Tibial nerve (tissue), 4 donors: ENCODE results near the gene SNRNP70. TPM values are rescaled to one million over a fixed set of nuclear protein-coding genes. Genes with fewer than 3 reads are reported as not detected.

Experiments
- DNase-seq, 2 donors: peaks; one replicate each; pipeline ENCODE4 v3.0.0-alpha.2; 2019; ENCODE audit warnings: low spot score in 2 of 2
- H3K27ac ChIP-seq, 4 donors: fragments of 200-600 bp; sonication (generic) in 3 of 4; one replicate each; pipeline ENCODE4 v1.5.1; 2017 to 2019; ENCODE audit warnings: mild to moderate bottlenecking in 1 of 4
- H3K27me3 ChIP-seq, 2 donors: fragments of 200-600 bp; sonication (generic) in 1 of 2; one replicate each; pipeline versions ENCODE4 v1.5.1 to v1.6.0; 2017 to 2019
- H3K36me3 ChIP-seq, 3 donors: fragments of 200-600 bp; sonication (generic); one replicate each; pipeline ENCODE4 v1.5.1; 2018 to 2019
- H3K4me1 ChIP-seq, 4 donors: fragments of 200-600 bp; sonication (generic) in 3 of 4; one replicate each; pipeline ENCODE4 v1.5.1; 2017 to 2019
- H3K4me3 ChIP-seq, 4 donors: fragments of 200-600 bp; sonication (generic) in 3 of 4; one replicate each; pipeline ENCODE4 v1.5.1; 2017 to 2019; ENCODE audit warnings: mild to moderate bottlenecking in 1 of 4, moderate library complexity in 1 of 4
- H3K9me3 ChIP-seq, 4 donors: fragments of 200-600 bp; sonication (generic) in 3 of 4; one replicate each; pipeline ENCODE4 v1.5.1; 2017 to 2019
- EP300 ChIP-seq, 2 donors: sonication (generic); formaldehyde crosslinking; IDR thresholded peaks; one replicate each; pipeline ENCODE4 v1.6.1; 2017; ENCODE audit warnings: antibody characterized with exemption in 2 of 2, mild to moderate bottlenecking in 1 of 2
- POLR2A ChIP-seq, 2 donors: fragments of 450-650 bp; IDR thresholded peaks; one replicate each; pipeline ENCODE4 v1.6.1; 2017; ENCODE audit warnings: antibody characterized with exemption in 2 of 2, mild to moderate bottlenecking in 2 of 2, moderate library complexity in 2 of 2
- WGBS, 2 donors: methylation state at CpG; one replicate each; pipeline ENCODE4 v1.1.5; 2018; 5-methylcytosine and 5-hydroxymethylcytosine counted together
- total RNA-seq, 4 donors: library from RNA; depleted of rRNA; stranded (reverse); fragments of >200 nt; gene quantifications; one replicate each; pipeline ENCODE4 v1.1.0, GENCODE V29; 2016
- TF ChIP-seq, protein P1 (sequence below), 5 experiments: fragments of 200-600 bp in 3 of 5; fragments of 450-650 bp in 2 of 5; sonication (generic) in 3 of 5; IDR thresholded peaks; one replicate each; pipeline ENCODE4 v1.5.1; 2016 to 2019; ENCODE audit warnings: antibody characterized with exemption in 5 of 5, mild to moderate bottlenecking in 3 of 5, moderate library complexity in 2 of 5

SNRNP70 gene
- total RNA-seq, 4 donors from 2014 or later = 286 to 444 (median 400) TPM

DNA sequence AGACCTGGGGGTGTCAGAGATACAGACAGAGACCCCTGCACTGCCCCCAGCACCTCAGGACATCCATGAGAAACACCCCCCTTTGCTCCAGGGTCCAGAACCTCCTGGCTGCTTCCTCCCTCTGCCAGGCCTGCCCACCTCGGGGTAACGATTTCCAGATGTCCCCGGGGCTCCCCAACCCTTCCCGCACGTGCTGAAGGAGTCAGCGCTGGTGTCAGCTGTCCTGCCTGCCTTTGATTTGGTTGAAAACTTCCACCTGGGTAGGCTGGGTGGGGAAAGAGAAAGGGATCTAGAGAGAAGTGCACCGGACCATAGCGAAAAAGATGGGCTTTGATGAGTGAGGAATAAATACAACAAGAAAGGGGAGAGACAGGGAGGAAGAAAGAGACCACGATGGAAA is 26.2 kb upstream of the SNRNP70 start:
- Histone ChIP-seq H3K4me3 (no peak overlapping the region), H3K9me3 (no peaks in the 10 kb centered on the region), H3K27me3 (peaks cover 0 to 78% of the 10 kb centered on the region in 2 donors), H3K27ac (no peak overlapping the region), H3K36me3 (no peaks in the 10 kb centered on the region), H3K4me1 (peaks cover 0 to 27% (median 14%) of the 10 kb centered on the region in 4 donors)
- 53 to 57% methylated on average over 9 of the region's 9 CpGs for WGBS, 2 donors
- no peak for DNase-seq
- TF ChIP-seq EP300 (IDR thresholded peaks at IDR 0.05) = no peak
- no peak for TF ChIP-seq POLR2A (IDR thresholded peaks at IDR 0.05)
- TF ChIP-seq, protein P1, sequence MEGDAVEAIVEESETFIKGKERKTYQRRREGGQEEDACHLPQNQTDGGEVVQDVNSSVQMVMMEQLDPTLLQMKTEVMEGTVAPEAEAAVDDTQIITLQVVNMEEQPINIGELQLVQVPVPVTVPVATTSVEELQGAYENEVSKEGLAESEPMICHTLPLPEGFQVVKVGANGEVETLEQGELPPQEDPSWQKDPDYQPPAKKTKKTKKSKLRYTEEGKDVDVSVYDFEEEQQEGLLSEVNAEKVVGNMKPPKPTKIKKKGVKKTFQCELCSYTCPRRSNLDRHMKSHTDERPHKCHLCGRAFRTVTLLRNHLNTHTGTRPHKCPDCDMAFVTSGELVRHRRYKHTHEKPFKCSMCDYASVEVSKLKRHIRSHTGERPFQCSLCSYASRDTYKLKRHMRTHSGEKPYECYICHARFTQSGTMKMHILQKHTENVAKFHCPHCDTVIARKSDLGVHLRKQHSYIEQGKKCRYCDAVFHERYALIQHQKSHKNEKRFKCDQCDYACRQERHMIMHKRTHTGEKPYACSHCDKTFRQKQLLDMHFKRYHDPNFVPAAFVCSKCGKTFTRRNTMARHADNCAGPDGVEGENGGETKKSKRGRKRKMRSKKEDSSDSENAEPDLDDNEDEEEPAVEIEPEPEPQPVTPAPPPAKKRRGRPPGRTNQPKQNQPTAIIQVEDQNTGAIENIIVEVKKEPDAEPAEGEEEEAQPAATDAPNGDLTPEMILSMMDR (IDR thresholded peaks at IDR 0.05) = no peak

DNA sequence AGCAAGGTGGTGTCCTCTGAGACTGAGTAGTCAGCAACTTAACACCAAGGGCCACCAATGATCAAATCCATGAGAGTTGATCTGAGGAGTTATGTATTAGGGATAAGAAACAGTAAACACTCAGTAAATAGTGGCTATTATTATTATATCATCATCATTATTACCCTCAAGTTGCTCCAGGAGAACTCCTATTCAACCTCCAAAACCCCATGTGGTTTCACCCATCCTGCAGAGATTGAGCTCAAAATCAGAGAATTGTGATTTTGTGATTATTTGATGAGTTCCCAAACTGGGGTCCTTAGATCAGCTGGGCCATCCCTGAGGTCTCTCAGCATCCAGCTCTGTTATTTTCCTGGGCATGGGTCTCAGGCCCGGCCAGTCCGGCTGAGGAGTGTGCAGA is 24.3 kb upstream of the SNRNP70 start:
- no peak for DNase-seq
- Histone ChIP-seq H3K4me1 (peaks cover 0 to 35% (median 20%) of the 10 kb centered on the region in 4 donors), H3K36me3 (no peaks in the 10 kb centered on the region), H3K27me3 (peaks cover 2 to 90% of the 10 kb centered on the region in 2 donors), H3K9me3 (no peaks in the 10 kb centered on the region), H3K4me3 (no peak overlapping the region), H3K27ac (no peak overlapping the region)
- 94 to 96% methylated on average over 2 of the region's 2 CpGs for WGBS, 2 donors
- TF ChIP-seq EP300 (IDR thresholded peaks at IDR 0.05) (no peak), POLR2A (IDR thresholded peaks at IDR 0.05) (no peak)
- TF ChIP-seq, protein P1 (IDR thresholded peaks at IDR 0.05) = no peak

DNA sequence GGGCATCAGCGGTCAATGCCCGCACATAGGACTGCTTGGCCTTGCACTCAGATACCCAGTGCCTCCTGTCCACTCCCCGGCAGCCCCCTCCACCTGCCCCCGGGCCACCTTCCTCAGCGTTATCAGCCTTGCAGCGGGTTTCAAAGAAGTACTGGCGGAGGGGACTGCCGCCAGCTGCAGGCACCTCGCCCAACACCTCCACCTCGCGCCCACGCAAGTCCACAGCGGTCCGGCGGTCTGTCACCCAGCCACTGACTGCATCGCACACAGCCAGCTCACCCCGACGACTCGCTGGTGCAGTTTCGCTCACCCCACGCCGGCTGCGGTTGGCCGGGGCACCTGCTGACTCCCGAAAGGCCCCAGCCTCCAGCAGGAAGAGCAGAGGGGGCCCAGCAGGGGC is 23.8 kb upstream of the SNRNP70 start:
- TF ChIP-seq EP300 (IDR thresholded peaks at IDR 0.05) = no peak
- TF ChIP-seq, protein P1 (IDR thresholded peaks at IDR 0.05) = no peak
- Histone ChIP-seq H3K27ac (no peak overlapping the region), H3K9me3 (no peaks in the 10 kb centered on the region), H3K27me3 (peaks cover 2 to 90% of the 10 kb centered on the region in 2 donors), H3K4me1 (peaks cover 0 to 30% (median 19%) of the 10 kb centered on the region in 4 donors), H3K36me3 (no peaks in the 10 kb centered on the region), H3K4me3 (no peak overlapping the region)
- no peak for DNase-seq
- 73 to 75% methylated on average over 23 to 25 of the region's 25 CpGs for WGBS, 2 donors

DNA sequence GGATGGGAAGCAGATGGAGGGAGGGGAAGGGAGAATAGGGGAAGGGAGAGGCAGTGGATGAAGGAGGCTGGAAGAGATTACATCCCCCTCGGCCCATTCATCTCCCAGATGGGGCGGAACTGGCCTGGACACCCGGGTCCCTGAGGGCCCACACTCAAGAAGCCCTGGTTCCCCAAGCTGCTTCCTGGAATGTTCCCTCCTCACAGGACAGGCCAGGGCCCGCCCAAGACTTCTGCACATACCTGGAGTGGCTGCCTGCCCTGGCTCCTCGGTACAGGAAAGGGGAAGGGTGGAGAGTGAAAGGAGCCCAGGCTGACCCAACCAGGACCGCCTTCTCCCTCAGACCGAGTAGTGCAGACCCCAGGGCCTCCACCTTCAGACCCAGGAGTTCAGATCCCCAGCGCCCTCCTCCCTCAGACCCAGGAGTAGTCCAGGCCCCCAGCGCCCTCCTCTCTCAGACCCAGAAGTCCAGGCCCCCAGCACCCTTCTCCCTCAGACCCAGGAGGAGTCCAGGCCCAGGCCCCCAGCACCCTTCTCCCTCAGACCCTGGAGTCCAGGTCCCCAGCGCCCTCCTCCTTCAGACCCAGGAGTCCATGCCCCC is 21.1 kb upstream of the SNRNP70 start:
- TF ChIP-seq POLR2A (IDR thresholded peaks at IDR 0.05) = no peak
- no peak for TF ChIP-seq EP300 (IDR thresholded peaks at IDR 0.05)
- TF ChIP-seq, protein P1 (IDR thresholded peaks at IDR 0.05) = no peak
- no peak overlapping the region for H3K4me3 ChIP-seq
- H3K9me3 ChIP-seq = no peaks in the 10 kb centered on the region
- peaks cover 2 to 89% of the 10 kb centered on the region in 2 donors for H3K27me3 ChIP-seq
- H3K4me1 ChIP-seq = peaks cover 0 to 11% (median 6%) of the 10 kb centered on the region in 4 donors
- no peak for DNase-seq
- no peaks in the 10 kb centered on the region for H3K36me3 ChIP-seq
- WGBS, 2 donors = 49 to 69% methylated on average over 9 to 10 of the region's 10 CpGs
- H3K27ac ChIP-seq = no peak overlapping the region

DNA sequence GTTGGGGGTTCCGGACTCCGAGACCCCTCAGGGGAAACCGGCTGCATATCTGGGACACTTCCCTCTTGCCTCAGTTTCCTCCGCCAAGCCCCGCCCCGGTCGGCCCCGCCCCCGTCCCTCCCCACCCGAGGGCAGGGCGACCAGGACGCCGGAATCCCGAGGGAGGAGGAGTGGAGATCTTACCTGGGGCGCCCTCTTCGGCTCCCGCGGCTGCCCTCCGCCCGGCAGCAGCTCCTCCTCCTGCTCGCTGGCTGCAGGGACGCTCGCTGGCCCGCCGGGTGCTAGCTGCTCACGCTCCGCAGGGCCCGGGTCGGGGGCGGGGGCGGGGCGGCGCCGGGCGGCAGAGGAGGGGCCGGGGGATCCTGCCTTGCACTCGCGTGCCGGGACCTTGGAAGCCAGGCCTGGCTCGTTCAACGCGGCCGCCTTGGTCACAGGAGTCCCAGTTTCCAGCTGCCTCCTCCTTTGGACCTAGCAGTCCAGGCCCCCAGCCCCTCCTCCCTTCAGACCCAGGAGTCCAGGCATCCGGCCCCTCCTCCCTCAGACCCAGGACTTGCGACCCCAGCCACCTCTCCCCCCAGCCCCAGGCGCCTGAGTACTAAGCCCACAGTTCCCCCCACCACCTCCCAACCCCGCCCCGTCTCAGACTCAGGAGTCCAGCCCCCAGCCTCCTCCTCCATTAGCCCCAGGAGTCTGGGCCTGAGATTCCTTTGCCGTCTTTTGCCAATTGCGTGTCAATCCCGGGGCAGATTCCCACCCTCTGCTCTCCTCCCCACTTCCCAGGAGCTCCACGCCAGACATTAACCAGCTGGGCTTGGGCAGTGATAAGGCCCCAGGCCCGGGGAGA is 20.3 kb upstream of the SNRNP70 start, which contains the start of gene NTF4:
NTF4 (minus strand) TSS at position 51 of the 844 bp plus-strand sequence. CDS start 2,821 bp downstream, outside the sequence.
- 8 to 9% methylated on average over 18 to 23 of the region's 53 CpGs for WGBS, 2 donors
- Histone ChIP-seq H3K27ac (no peak within 1 kb of the TSS), H3K9me3 (no peaks in the 10 kb centered on the region), H3K36me3 (no peaks in the 10 kb centered on the region), H3K4me1 (peaks cover 0 to 11% (median 6%) of the 10 kb centered on the region in 4 donors), H3K4me3 (peak within 1 kb of the TSS in 1 of 4 donors; percentile 11), H3K27me3 (peaks cover 2 to 91% of the 10 kb centered on the region in 2 donors)
- TF ChIP-seq EP300 (IDR thresholded peaks at IDR 0.05) = no peak
- TF ChIP-seq, protein P1 (IDR thresholded peaks at IDR 0.05) = no peak
- TF ChIP-seq POLR2A (IDR thresholded peaks at IDR 0.05) = no peak
- DNase-seq = no peak
